ENCODE results near the gene HSP90B1.
A peak's percentile ranks its signal among the peaks of the same experiment; 100 is the strongest.

The HSP90B1 gene

GRCh38 chr12:103924761-103925641 lies 5.2 kb upstream of the HSP90B1 start:
- DNase-seq (ENCODE audit: low read depth, low spot score), result peak; percentile 94
- H3K4me3 ChIP-seq (ENCODE audit: low read depth, low read length), result no peak overlapping the region
- in situ Hi-C loops (cut with HindIII; ENCODE audit: low sequenced_read_pairs), result no loop called here
- TF ChIP-seq, protein P1, sequence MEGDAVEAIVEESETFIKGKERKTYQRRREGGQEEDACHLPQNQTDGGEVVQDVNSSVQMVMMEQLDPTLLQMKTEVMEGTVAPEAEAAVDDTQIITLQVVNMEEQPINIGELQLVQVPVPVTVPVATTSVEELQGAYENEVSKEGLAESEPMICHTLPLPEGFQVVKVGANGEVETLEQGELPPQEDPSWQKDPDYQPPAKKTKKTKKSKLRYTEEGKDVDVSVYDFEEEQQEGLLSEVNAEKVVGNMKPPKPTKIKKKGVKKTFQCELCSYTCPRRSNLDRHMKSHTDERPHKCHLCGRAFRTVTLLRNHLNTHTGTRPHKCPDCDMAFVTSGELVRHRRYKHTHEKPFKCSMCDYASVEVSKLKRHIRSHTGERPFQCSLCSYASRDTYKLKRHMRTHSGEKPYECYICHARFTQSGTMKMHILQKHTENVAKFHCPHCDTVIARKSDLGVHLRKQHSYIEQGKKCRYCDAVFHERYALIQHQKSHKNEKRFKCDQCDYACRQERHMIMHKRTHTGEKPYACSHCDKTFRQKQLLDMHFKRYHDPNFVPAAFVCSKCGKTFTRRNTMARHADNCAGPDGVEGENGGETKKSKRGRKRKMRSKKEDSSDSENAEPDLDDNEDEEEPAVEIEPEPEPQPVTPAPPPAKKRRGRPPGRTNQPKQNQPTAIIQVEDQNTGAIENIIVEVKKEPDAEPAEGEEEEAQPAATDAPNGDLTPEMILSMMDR (IDR thresholded peaks at IDR 0.05; ENCODE audit: low read depth, low read length), result no peak

DNA sequence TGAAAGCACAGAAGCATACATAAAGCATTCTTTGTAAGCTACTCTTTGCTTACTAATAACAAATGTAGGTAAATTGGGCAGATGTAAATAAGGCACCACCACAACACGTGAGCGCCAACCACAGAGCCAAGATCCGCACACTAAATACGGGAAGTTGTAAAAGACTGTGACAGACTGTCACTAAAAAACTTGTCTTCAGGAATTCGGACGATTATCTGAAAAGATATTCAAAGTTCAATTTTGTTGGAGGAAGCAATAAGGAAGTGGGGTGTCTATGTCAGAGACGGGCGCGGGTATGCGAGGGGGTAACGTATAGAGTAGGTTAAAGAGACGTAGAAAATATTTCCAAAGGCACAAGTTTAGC lies 1.5 kb upstream of the HSP90B1 start:
- H3K4me3 ChIP-seq (ENCODE audit: low read depth, low read length), result peak overlapping the region; percentile 91
- TF ChIP-seq, protein P1 (IDR thresholded peaks at IDR 0.05; ENCODE audit: low read depth, low read length), result no peak
- in situ Hi-C loops (cut with HindIII; ENCODE audit: low sequenced_read_pairs), result no loop called here
- DNase-seq (ENCODE audit: low read depth, low spot score), result no peak

DNA sequence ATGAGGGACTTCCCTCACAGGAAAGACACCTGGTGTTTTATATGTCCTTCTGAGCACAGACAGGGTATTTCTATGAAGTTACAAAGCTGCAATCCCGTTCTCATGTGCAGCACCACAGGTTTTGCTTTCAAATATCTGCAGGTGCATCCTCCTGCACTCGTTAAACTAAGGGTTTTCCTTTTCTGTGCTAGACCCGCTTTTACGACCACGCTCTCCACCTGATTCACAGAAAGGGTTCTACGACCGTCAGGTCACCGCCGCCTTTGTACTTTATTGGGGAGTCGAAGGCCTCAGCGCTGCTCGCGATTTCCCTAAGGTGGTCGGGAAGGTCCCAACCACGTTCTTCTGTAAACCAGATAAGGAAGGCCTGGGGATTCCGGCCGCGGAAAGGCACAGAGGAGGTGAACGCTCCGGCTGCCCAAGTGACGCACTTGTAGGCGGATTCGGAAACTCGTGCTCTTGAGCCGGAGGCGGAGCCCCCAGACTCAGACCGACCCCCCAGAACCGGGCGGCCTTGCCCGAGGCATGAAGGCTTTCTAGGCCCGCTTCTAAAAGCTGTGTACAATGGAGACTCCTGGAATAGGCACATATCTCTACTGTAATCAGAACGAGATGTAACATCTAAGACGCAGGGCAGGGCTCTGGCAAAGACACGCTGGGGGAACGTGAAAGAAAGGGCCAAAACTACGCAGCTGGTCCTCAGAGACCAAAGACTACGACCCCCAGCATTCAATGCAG lies 995 bp upstream of the HSP90B1 start:
- in situ Hi-C loops (cut with HindIII; ENCODE audit: low sequenced_read_pairs), result no loop called here
- TF ChIP-seq, protein P1 (IDR thresholded peaks at IDR 0.05; ENCODE audit: low read depth, low read length), result no peak
- no peak for DNase-seq (ENCODE audit: low read depth, low spot score)
- H3K4me3 ChIP-seq (ENCODE audit: low read depth, low read length), result peak overlapping the region; percentile 91

GRCh38 chr12:103929784-103930033 lies 501 bp upstream of the HSP90B1 start:
- DNase-seq (ENCODE audit: low read depth, low spot score), result peak; percentile 92
- in situ Hi-C loops (cut with HindIII; ENCODE audit: low sequenced_read_pairs), result no loop called here
- H3K4me3 ChIP-seq (ENCODE audit: low read depth, low read length), result peak overlapping the region; percentile 91
- TF ChIP-seq, protein P1 (IDR thresholded peaks at IDR 0.05; ENCODE audit: low read depth, low read length), result no peak

DNA sequence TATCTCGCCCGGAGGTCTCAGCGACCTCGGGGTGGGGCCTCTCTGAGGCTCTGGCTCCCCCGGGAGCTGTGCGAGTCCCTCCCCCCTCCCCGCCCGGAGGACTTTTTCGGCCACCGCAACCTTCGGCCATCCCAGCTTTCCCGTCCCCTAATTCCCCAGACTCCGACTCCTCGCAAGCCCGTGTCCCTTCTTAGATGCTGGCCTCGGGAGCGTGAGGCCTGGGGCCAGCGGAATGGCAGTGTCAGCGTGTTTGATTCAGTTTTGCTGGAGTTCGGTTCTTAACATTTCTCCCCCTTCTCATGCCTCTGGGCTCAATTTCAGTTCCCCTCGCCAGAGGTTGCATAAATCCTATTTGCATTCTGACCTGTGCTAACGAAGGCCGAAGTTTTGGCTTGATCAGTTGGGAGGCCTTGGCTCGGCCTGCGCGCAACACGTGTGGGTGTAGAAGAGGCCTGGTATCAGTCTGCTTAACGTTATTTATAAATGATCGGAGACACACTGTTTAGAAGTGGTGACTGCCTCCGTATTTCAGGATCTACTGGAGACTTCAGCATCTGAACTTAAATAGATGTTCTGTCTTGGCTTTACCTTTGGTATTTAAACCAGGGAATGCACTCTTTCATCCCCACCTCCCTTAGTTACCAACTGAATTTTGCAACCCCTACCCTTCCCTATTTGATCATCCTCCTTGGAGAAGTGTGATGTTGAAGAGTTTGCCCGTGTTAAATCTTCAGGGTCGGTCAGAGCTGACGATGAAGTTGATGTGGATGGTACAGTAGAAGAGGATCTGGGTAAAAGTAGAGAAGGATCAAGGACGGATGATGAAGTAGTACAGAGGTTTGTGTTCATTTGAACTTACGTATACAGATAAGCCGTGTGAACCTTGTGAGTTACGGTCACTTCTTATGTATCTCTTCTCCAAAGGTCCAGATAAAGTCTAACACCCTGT lies 851 bp downstream of the HSP90B1 start:
- peak overlapping the region; percentile 91 for H3K4me3 ChIP-seq (ENCODE audit: low read depth, low read length)
- in situ Hi-C loops (cut with HindIII; ENCODE audit: low sequenced_read_pairs), result no loop called here
- TF ChIP-seq, protein P1 (IDR thresholded peaks at IDR 0.05; ENCODE audit: low read depth, low read length), result no peak
- DNase-seq (ENCODE audit: low read depth, low spot score), result peak; percentile 19

DNA sequence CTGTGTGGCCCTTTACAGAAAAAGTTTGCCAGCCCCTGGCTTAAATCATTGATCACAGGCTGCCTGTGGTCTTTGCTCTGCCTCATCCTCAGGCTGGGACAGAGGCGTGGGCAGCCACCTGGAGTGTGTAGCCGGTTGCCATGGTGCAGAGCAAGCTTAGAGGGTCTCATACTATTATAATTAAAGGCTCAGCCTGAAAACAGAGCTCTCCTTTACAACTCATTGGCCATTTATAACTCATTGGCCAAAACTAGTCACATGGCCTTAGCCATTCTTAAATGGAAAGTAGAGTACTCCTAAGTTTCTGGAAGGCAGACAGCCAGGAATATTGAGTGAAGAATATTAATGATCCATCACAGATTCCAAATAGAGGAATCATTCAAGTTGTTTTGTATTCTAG lies 3.0 kb downstream of the HSP90B1 start:
- DNase-seq (ENCODE audit: low read depth, low spot score), result no peak
- H3K4me3 ChIP-seq (ENCODE audit: low read depth, low read length), result peak overlapping the region; percentile 1
- TF ChIP-seq, protein P1 (IDR thresholded peaks at IDR 0.05; ENCODE audit: low read depth, low read length), result no peak
- in situ Hi-C loops (cut with HindIII; ENCODE audit: low sequenced_read_pairs), result no loop called here
